ENCODE data around the gene DHRSX. TPM values are rescaled to one million over a fixed set of nuclear protein-coding genes. Genes with fewer than 3 reads are reported as not detected.

DHRSX gene
- total and polyA plus RNA-seq, 2 of the 8 experiments (the other 6 are each of a cell fraction or from before 2014, with no cell fraction given) = 35.1 to 43.4 TPM

GRCh38 chrX:2264179-2265030 lies 236.4 kb downstream of the DHRSX start (continued):
- no peak for TF ChIP-seq MAX (IDR thresholded peaks at IDR 0.05)
- TF ChIP-seq TEAD4 (IDR thresholded peaks at IDR 0.05; ENCODE audit: low read depth, low read length) = no peak
- no peak for TF ChIP-seq KDM5A (IDR thresholded peaks at IDR 0.05; ENCODE audit: low read length)
- TF ChIP-seq EP300 (IDR thresholded peaks at IDR 0.05; ENCODE audit: borderline replicate concordance in 1 of 2, low read depth in 2 of 2, low read length in 2 of 2) = no peak
- TF ChIP-seq ATF2 (IDR thresholded peaks at IDR 0.05; ENCODE audit: low read length) = no peak
- TF ChIP-seq SP1 (IDR thresholded peaks at IDR 0.05; ENCODE audit: low read depth, low read length) = no peak
